ENCODE results near the gene UNKL. TPM values are rescaled to one million over a fixed set of nuclear protein-coding genes. Genes with fewer than 3 reads are reported as not detected.

Gene UNKL
- total RNA-seq, 4 donors from 2014 or later = 31.8 to 38.8 (median 35.8) TPM

GRCh38 chr16:1444730-1445517 is 30.4 kb upstream of the UNKL start:
- intact Hi-C loops (cut with DNase I; ENCODE audit: low total_unique reads) = no loop called here
- peaks cover 0 to 44% of the 10 kb centered on the region in 2 donors for H3K36me3 ChIP-seq
- ATAC-seq = no peak
- in situ Hi-C loops (cut with MboI; ENCODE audit: low sequenced_read_pairs in 4 of 4) = no loop called here
- no peak for DNase-seq
- TF ChIP-seq CTCF (IDR thresholded peaks at IDR 0.05 in 4 of 5, conservative IDR thresholded peaks at IDR 0.05 in 1 of 5) (no peak), POLR2A (IDR thresholded peaks at IDR 0.05) (no peak)
- no peaks in the 10 kb centered on the region for H3K27me3 ChIP-seq
- no peak overlapping the region for H3K27ac ChIP-seq
- no peak overlapping the region for H3K4me3 ChIP-seq
- H3K4me1 ChIP-seq = no peaks in the 10 kb centered on the region
- no peaks in the 10 kb centered on the region for H3K9me3 ChIP-seq

GRCh38 chr16:1443980-1444729 is 29.7 kb upstream of the UNKL start, which contains the start of gene CCDC154:
Gene CCDC154 (minus strand): TSS chr16:1444556. CDS start chr16:1444322, 234 bp downstream.
- no peaks in the 10 kb centered on the region for H3K9me3 ChIP-seq
- H3K27me3 ChIP-seq = no peaks in the 10 kb centered on the region
- ATAC-seq = no peak
- no peak within 1 kb of the TSS for H3K27ac ChIP-seq
- no peaks in the 10 kb centered on the region for H3K4me1 ChIP-seq
- intact Hi-C loops (cut with DNase I; ENCODE audit: low total_unique reads) (no loop called here), in situ Hi-C loops (cut with MboI; ENCODE audit: low sequenced_read_pairs in 4 of 4) (no loop called here)
- H3K36me3 ChIP-seq = peaks cover 0 to 38% of the 10 kb centered on the region in 2 donors
- no peak within 1 kb of the TSS for H3K4me3 ChIP-seq
- TF ChIP-seq POLR2A (IDR thresholded peaks at IDR 0.05) (no peak), CTCF (IDR thresholded peaks at IDR 0.05 in 4 of 5, conservative IDR thresholded peaks at IDR 0.05 in 1 of 5) (no peak)
- no peak for DNase-seq

- H3K4me1 ChIP-seq = no peaks in the 10 kb centered on the region
- H3K36me3 ChIP-seq = peaks cover 0 to 32% of the 10 kb centered on the region in 2 donors
- DNase-seq (no peak), ATAC-seq (no peak)
- no peak for TF ChIP-seq CTCF (IDR thresholded peaks at IDR 0.05 in 4 of 5, conservative IDR thresholded peaks at IDR 0.05 in 1 of 5)
- TF ChIP-seq POLR2A (IDR thresholded peaks at IDR 0.05) = no peak
- H3K27me3 ChIP-seq = no peaks in the 10 kb centered on the region
- intact Hi-C loops (cut with DNase I; ENCODE audit: low total_unique reads) = no loop called here
- H3K27ac ChIP-seq = no peak overlapping the region
- H3K9me3 ChIP-seq = no peaks in the 10 kb centered on the region
- no peak overlapping the region for H3K4me3 ChIP-seq
- in situ Hi-C loops (cut with MboI; ENCODE audit: low sequenced_read_pairs in 4 of 4) = no loop called here
These were observed 29.0 kb upstream of the UNKL start for GRCh38 chr16:1443403-1443973.

- DNase-seq = no peak
- Histone ChIP-seq H3K27me3 (no peaks in the 10 kb centered on the region), H3K4me3 (no peak overlapping the region), H3K36me3 (peaks cover 0 to 24% of the 10 kb centered on the region in 2 donors), H3K4me1 (no peaks in the 10 kb centered on the region), H3K27ac (no peak overlapping the region), H3K9me3 (no peaks in the 10 kb centered on the region)
- TF ChIP-seq CTCF (IDR thresholded peaks at IDR 0.05 in 4 of 5, conservative IDR thresholded peaks at IDR 0.05 in 1 of 5) (no peak), POLR2A (IDR thresholded peaks at IDR 0.05) (no peak)
- intact Hi-C loops (cut with DNase I; ENCODE audit: low total_unique reads) (no loop called here), in situ Hi-C loops (cut with MboI; ENCODE audit: low sequenced_read_pairs in 4 of 4) (no loop called here)
- ATAC-seq = no peak
These were observed 28.2 kb upstream of the UNKL start for GRCh38 chr16:1442697-1443096.
